HepG2 (cell line): ENCODE results near the gene APPBP2. TPM values are rescaled to one million over a fixed set of nuclear protein-coding genes. Genes with fewer than 3 reads are reported as not detected.

Experiments
- BHLHE40 ChIP-seq: IDR thresholded peaks from 2 replicates; pipeline ENCODE4 v1.6.1; 2011; ENCODE audit warnings: low read length, improper control_type of control experiment
- CAMTA2 ChIP-seq: sonication (generic); formaldehyde crosslinking; IDR thresholded peaks from 2 replicates; pipeline ENCODE4 v1.4.0; 2020; ENCODE audit warnings: mild to moderate bottlenecking, missing genetic modification reagents, borderline replicate concordance
- FOXP1 ChIP-seq, 2 experiments: fragments of 450-650 bp in 1 of 2; IDR thresholded peaks; 2 replicates each; pipeline ENCODE4 v1.6.1; 2017 to 2018; ENCODE audit warnings: antibody characterized with exemption in 1 of 2
- GTF3A ChIP-seq: sonication (generic); formaldehyde crosslinking; conservative IDR thresholded peaks from 2 replicates; pipeline ENCODE4 v1.4.0; 2020; ENCODE audit warnings: mild to moderate bottlenecking, missing genetic modification reagents
- HNF4G ChIP-seq, 2 experiments: sonication (generic) in 1 of 2; formaldehyde crosslinking in 1 of 2; IDR thresholded peaks; 2 replicates each; pipeline versions ENCODE4 v1.4.0 to v1.6.1; 2011 to 2020; ENCODE audit warnings: borderline replicate concordance in 2 of 2, low read depth in 2 of 2, mild to moderate bottlenecking in 2 of 2, low read length in 1 of 2, missing genetic modification reagents in 1 of 2, moderate library complexity in 1 of 2
- HNRNPLL ChIP-seq: fragments of 200-400 bp; formaldehyde crosslinking; IDR thresholded peaks from 2 replicates; pipeline ENCODE4 v1.6.1; 2017; ENCODE audit warnings: mild to moderate bottlenecking, low read depth, low read length; ENCODE audit not compliant: poor library complexity, severe bottlenecking
- IRX3 ChIP-seq: sonication (generic); formaldehyde crosslinking; IDR thresholded peaks from 2 replicates; pipeline ENCODE4 v1.8.1; 2023; ENCODE audit warnings: mild to moderate bottlenecking, low read depth, missing genetic modification reagents, borderline replicate concordance
- MAX ChIP-seq: IDR thresholded peaks from 2 replicates; pipeline ENCODE4 v1.6.1; 2012; ENCODE audit warnings: inconsistent platforms
- MAZ ChIP-seq, 2 experiments: sonication (generic) in 1 of 2; formaldehyde crosslinking in 1 of 2; IDR thresholded peaks; 2 replicates each; pipeline versions ENCODE4 v1.5.0 to v1.6.1; 2012 to 2020; ENCODE audit warnings: low read depth in 2 of 2, mild to moderate bottlenecking in 2 of 2, borderline replicate concordance in 1 of 2, improper control_type of control experiment in 1 of 2, low read length in 1 of 2, missing genetic modification reagents in 1 of 2, moderate library complexity in 1 of 2
- MTF2 ChIP-seq: sonication (generic); formaldehyde crosslinking; IDR thresholded peaks from 2 replicates; pipeline ENCODE4 v1.5.0; 2020; ENCODE audit warnings: missing genetic modification reagents, borderline replicate concordance
- PHF20 ChIP-seq: sonication (generic); formaldehyde crosslinking; IDR thresholded peaks from 2 replicates; pipeline ENCODE4 v1.5.0; 2020; ENCODE audit warnings: mild to moderate bottlenecking, missing genetic modification reagents
- REST ChIP-seq, 2 experiments: IDR thresholded peaks; 2 replicates each; pipeline ENCODE4 v1.6.1; 2011 to 2012; ENCODE audit warnings: low read length in 2 of 2, borderline replicate concordance in 1 of 2, low read depth in 1 of 2, mild to moderate bottlenecking in 1 of 2, moderate library complexity in 1 of 2
- SPEN ChIP-seq: sonication (generic); formaldehyde crosslinking; IDR thresholded peaks from 2 replicates; pipeline ENCODE4 v1.5.1; 2020; ENCODE audit warnings: low read depth, mild to moderate bottlenecking, missing genetic modification reagents
- STAG1 ChIP-seq: sonication (generic); formaldehyde crosslinking; IDR thresholded peaks from 2 replicates; pipeline ENCODE4 v1.4.0; 2020; ENCODE audit warnings: missing genetic modification reagents
- XRCC5 ChIP-seq: fragments of 200-400 bp; formaldehyde crosslinking; optimal IDR thresholded peaks from 2 replicates; pipeline ENCODE3; 2017; ENCODE audit warnings: mild to moderate bottlenecking, low read length
- ZBED4 ChIP-seq: sonication (generic); formaldehyde crosslinking; IDR thresholded peaks from 2 replicates; pipeline ENCODE4 v1.4.0; 2020; ENCODE audit warnings: missing genetic modification reagents, borderline replicate concordance
- ZFY ChIP-seq: sonication (generic); formaldehyde crosslinking; IDR thresholded peaks from 2 replicates; pipeline ENCODE4 v1.4.0; 2020; ENCODE audit warnings: missing genetic modification reagents
- ZNF501 ChIP-seq: sonication (generic); formaldehyde crosslinking; IDR thresholded peaks from 2 replicates; pipeline ENCODE4 v1.5.1; 2020; ENCODE audit warnings: mild to moderate bottlenecking, moderate library complexity, missing genetic modification reagents
- ZNF777 ChIP-seq: sonication (generic); formaldehyde crosslinking; IDR thresholded peaks from 2 replicates; pipeline ENCODE4 v1.4.0; 2020; ENCODE audit warnings: missing genetic modification reagents
- polyA plus RNA-seq, 8 experiments: library from polyadenylated mRNA; depleted of rRNA in 3 of 8; stranded (reverse) in 7 of 8; unstranded in 1 of 8; fragments of >200 nt; fragmentation: Illumina TruSeq in 4 of 8; extraction: Trizol in 4 of 8; gene quantifications; 2 replicates each; pipeline versions ENCODE4 v1.2.1 to v1.2.3, GENCODE V29; 2011 to 2016; ENCODE audit warnings: low read depth in 4 of 8, missing spikeins in 1 of 8, mixed read lengths in 1 of 8; ENCODE audit not compliant: insufficient read depth in 1 of 8
- total RNA-seq, 5 experiments: library from RNA; depleted of rRNA; stranded (reverse); fragments of >200 nt; fragmentation: Illumina TruSeq; extraction: Trizol; gene quantifications; 2 replicates each; pipeline ENCODE4 v1.2.3, GENCODE V29; 2016; ENCODE audit warnings: low read depth in 1 of 5

The APPBP2 gene
- total and polyA plus RNA-seq, 2 of the 13 experiments (the other 11 are each of a cell fraction or from before 2014, with no cell fraction given) = 17.5 to 45.8 TPM

- TF ChIP-seq MAZ (IDR thresholded peaks at IDR 0.05; ENCODE audit: borderline replicate concordance, low read depth, low read length) (0 out of 2 replicates have a peak, but pooled peaks have one; percentile 32), MAZ (CRISPR knock-in tag; IDR thresholded peaks at IDR 0.05; ENCODE audit: low read depth) (peak; percentile 53; the same call in 1 of the 2 replicates), ZFY (CRISPR knock-in tag) (peak; percentile 68), ZNF501 (CRISPR knock-in tag) (peak; percentile 15; the same call in 1 of the 2 replicates), CAMTA2 (CRISPR knock-in tag) (peak; percentile 37; the same call in 1 of the 2 replicates), MTF2 (CRISPR knock-in tag) (peak; percentile 71; the same call in 1 of the 2 replicates), SPEN (CRISPR knock-in tag) (peak; percentile 43; the same call in 1 of the 2 replicates), MAX (peak; percentile 39; the same call in 1 of the 2 replicates), PHF20 (CRISPR knock-in tag) (no peak), ZBED4 (CRISPR knock-in tag) (0 out of 2 replicates have a peak, but pooled peaks have one; percentile 40), FOXP1 (IDR thresholded peaks at IDR 0.05) (no peak), FOXP1 (CRISPR knock-in tag; IDR thresholded peaks at IDR 0.05) (no peak), XRCC5 (peak; percentile 89), IRX3 (0 out of 2 replicates have a peak, but pooled peaks have one; percentile 38), GTF3A (CRISPR knock-in tag) (0 out of 2 replicates have a peak, but pooled peaks have one; percentile 54), ZNF777 (CRISPR knock-in tag) (peak; percentile 86), HNRNPLL (peak; percentile 51), REST (IDR thresholded peaks at IDR 0.05; ENCODE audit: borderline replicate concordance in 1 of 2, low read depth in 1 of 2, low read length in 2 of 2) (no peak), STAG1 (peak; percentile 86), BHLHE40 (peak; percentile 29; the same call in 1 of the 2 replicates), HNF4G (IDR thresholded peaks at IDR 0.05; ENCODE audit: borderline replicate concordance, low read depth, low read length) (no peak), HNF4G (CRISPR knock-in tag; IDR thresholded peaks at IDR 0.05; ENCODE audit: borderline replicate concordance, low read depth) (no peak)
These were observed 104.5 kb downstream of the APPBP2 start (continued) for GRCh38 chr17:60421273-60422161.
